ENCODE results near the gene VSX2. TPM values are rescaled to one million over a fixed set of nuclear protein-coding genes. Genes with fewer than 3 reads are reported as not detected.

VSX2 gene
- total and polyA plus RNA-seq, 2 experiments from 2014 or later, result 0.49 to 0.52 TPM

DNA sequence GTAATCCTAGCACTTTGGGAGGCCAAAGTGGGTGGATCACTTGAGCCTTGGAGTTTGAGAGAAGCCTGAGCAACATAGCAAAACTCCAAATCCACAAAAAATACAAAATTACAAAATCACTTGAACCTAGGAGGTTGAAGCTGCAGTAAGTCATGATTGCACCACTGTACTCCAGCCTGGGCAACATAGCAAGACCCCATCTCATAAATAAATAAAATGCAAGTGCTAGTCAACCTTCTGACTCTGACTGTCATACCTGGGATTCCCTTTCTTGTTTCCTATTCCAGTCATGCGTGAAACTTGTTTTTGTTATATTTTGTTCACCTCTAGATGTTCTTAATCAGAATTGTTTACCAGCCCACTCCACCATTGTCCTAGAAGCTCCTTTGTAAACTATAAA lies 32.1 kb downstream of the VSX2 start (continued):
- TF ChIP-seq CTCF (conservative IDR thresholded peaks at IDR 0.05; ENCODE audit: low read depth in 2 of 2) (no peak), EZH2 (IDR thresholded peaks at IDR 0.05; ENCODE audit: low read depth, unreplicated experiment) (no peak), ZNF114 (CRISPR knock-in tag; IDR thresholded peaks at IDR 0.05) (no peak), STAT1 (IDR thresholded peaks at IDR 0.05; ENCODE audit: unreplicated experiment) (no peak), ZNF331 (CRISPR knock-in tag; IDR thresholded peaks at IDR 0.05; ENCODE audit: low read depth) (no peak)

- Mint-ChIP-seq H3K36me3 (ENCODE audit: low read depth) (peaks cover 3% of the 10 kb centered on the region; the same call in 2 of the 3 replicates), H3K27me3 (ENCODE audit: insufficient read depth, low read depth, poor library complexity) (no peaks in the 10 kb centered on the region), H3K4me1 (no peaks in the 10 kb centered on the region), H3K4me3 (no peak overlapping the region), H3K27ac (no peak overlapping the region), H3K9me3 (peaks cover 10% of the 10 kb centered on the region; the same call in 2 of the 3 replicates)
- Histone ChIP-seq H2AFZ (no peak overlapping the region), H4K20me1 (replicated peaks; ENCODE audit: insufficient read depth) (0 out of 2 replicates have a peak, but pooled peaks cover 3% of the 10 kb centered on the region), H3K79me2 (replicated peaks; ENCODE audit: insufficient read depth) (no peaks in the 10 kb centered on the region), H3K36me3 (ENCODE audit: insufficient read depth) (no peaks in the 10 kb centered on the region), H3K4me1 (ENCODE audit: insufficient read depth) (no peaks in the 10 kb centered on the region), H3K27me3 (ENCODE audit: insufficient read depth) (no peaks in the 10 kb centered on the region), H3K9me2 (ENCODE audit: insufficient read depth) (0 out of 2 replicates have a peak, but pooled peaks cover 3% of the 10 kb centered on the region), H3K4me2 (no peak overlapping the region), H3K27ac (ENCODE audit: low read depth) (no peak overlapping the region), H3F3A (replicated peaks; ENCODE audit: low read depth) (no peaks in the 10 kb centered on the region; the same call in 1 of the 2 replicates), H3K4me3 (no peak overlapping the region)
- TF ChIP-seq EZH2phosphoT487 (IDR thresholded peaks at IDR 0.05; ENCODE audit: unreplicated experiment) (no peak), ETS1 (IDR thresholded peaks at IDR 0.05) (no peak), STAT1 (IDR thresholded peaks at IDR 0.05; ENCODE audit: unreplicated experiment) (no peak), ZNF331 (CRISPR knock-in tag; IDR thresholded peaks at IDR 0.05; ENCODE audit: low read depth) (no peak)
- no peak; the same call in 2 of the 3 replicates for ATAC-seq
- no peak for DNase-seq (ENCODE audit: low spot score)
Measured at GRCh38 chr14:74275241-74275841, 36.1 kb downstream of the VSX2 start.

DNA sequence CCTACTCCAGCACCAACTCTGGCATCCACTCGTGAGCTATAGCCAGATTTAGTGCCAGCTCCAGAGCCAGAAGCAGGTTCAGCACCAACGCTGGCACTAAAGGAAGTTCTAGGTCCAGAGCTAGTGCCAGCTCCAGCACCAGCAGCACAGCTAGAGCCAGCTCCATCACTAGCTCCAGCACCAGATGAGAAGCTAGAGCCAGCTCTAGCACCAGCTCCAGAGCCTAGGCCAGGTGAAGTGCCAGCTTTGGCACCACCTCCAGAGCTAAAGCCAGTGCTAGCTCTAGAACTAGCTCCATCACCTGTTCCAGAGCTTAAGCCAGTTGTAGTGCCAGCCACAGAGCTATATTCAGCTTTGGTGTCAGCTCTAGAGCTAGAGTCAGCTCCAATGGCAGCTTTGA lies 38.8 kb downstream of the VSX2 start:
- H3F3A ChIP-seq (replicated peaks; ENCODE audit: low read depth), result no peaks in the 10 kb centered on the region; the same call in 1 of the 2 replicates
- ATAC-seq (no peak), DNase-seq (ENCODE audit: low spot score) (no peak)
- Mint-ChIP-seq H3K36me3 (ENCODE audit: low read depth) (peaks cover 15% of the 10 kb centered on the region), H3K27ac (no peak overlapping the region), H3K4me3 (no peak overlapping the region), H3K27me3 (ENCODE audit: insufficient read depth, low read depth, poor library complexity) (peaks cover 2% of the 10 kb centered on the region), H3K4me1 (no peaks in the 10 kb centered on the region), H3K9me3 (peaks cover 14% of the 10 kb centered on the region)
- 0 out of 2 replicates have a peak, but pooled peaks cover 3% of the 10 kb centered on the region for H3K9me2 ChIP-seq (ENCODE audit: insufficient read depth)
- H3K36me3 ChIP-seq (ENCODE audit: insufficient read depth), result no peaks in the 10 kb centered on the region
- 0 out of 2 replicates have a peak, but pooled peaks cover 3% of the 10 kb centered on the region for H4K20me1 ChIP-seq (replicated peaks; ENCODE audit: insufficient read depth)
- H3K4me1 ChIP-seq (ENCODE audit: insufficient read depth), result no peaks in the 10 kb centered on the region
- no peak overlapping the region for H2AFZ ChIP-seq
- H3K79me2 ChIP-seq (replicated peaks; ENCODE audit: insufficient read depth), result no peaks in the 10 kb centered on the region
- H3K4me3 ChIP-seq, result no peak overlapping the region
- H3K4me2 ChIP-seq, result no peak overlapping the region
- H3K27me3 ChIP-seq (ENCODE audit: insufficient read depth), result no peaks in the 10 kb centered on the region
- TF ChIP-seq JUNB (IDR thresholded peaks at IDR 0.05; ENCODE audit: unreplicated experiment) (no peak), EZH2 (IDR thresholded peaks at IDR 0.05; ENCODE audit: low read depth, unreplicated experiment) (no peak), ETS1 (IDR thresholded peaks at IDR 0.05) (no peak), NANOG (IDR thresholded peaks at IDR 0.05; ENCODE audit: borderline replicate concordance) (no peak)
- TF ChIP-seq, protein P1, sequence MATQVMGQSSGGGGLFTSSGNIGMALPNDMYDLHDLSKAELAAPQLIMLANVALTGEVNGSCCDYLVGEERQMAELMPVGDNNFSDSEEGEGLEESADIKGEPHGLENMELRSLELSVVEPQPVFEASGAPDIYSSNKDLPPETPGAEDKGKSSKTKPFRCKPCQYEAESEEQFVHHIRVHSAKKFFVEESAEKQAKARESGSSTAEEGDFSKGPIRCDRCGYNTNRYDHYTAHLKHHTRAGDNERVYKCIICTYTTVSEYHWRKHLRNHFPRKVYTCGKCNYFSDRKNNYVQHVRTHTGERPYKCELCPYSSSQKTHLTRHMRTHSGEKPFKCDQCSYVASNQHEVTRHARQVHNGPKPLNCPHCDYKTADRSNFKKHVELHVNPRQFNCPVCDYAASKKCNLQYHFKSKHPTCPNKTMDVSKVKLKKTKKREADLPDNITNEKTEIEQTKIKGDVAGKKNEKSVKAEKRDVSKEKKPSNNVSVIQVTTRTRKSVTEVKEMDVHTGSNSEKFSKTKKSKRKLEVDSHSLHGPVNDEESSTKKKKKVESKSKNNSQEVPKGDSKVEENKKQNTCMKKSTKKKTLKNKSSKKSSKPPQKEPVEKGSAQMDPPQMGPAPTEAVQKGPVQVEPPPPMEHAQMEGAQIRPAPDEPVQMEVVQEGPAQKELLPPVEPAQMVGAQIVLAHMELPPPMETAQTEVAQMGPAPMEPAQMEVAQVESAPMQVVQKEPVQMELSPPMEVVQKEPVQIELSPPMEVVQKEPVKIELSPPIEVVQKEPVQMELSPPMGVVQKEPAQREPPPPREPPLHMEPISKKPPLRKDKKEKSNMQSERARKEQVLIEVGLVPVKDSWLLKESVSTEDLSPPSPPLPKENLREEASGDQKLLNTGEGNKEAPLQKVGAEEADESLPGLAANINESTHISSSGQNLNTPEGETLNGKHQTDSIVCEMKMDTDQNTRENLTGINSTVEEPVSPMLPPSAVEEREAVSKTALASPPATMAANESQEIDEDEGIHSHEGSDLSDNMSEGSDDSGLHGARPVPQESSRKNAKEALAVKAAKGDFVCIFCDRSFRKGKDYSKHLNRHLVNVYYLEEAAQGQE (IDR thresholded peaks at IDR 0.05; ENCODE audit: unreplicated experiment), result no peak
- H3K27ac ChIP-seq (ENCODE audit: low read depth), result no peak overlapping the region
